HCT116 (cell line): ENCODE data around the gene DYNLT1. TPM values are rescaled to one million over a fixed set of nuclear protein-coding genes. Genes with fewer than 3 reads are reported as not detected.
A peak's percentile ranks its signal among the peaks of the same experiment; 100 is the strongest.

Source experiments
- ATAC-seq: fragments of 200-7000 bp; cut with Tn5 transposase; 2 replicates; pipeline ENCODE4 v1.9.1; 2020; ENCODE audit warnings: mild to moderate bottlenecking, moderate library complexity
- BruUV-seq: library from RNA; stranded (reverse); fragments of 400-500 nt; replicated peaks from 2 replicates; lab custom pipeline; 2021; lab: Mats Ljungman, UMichigan
- CTCF ChIA-PET: fragments of 300-600 bp; sonication (Branson Sonifier 250); formaldehyde crosslinking; loops from one replicate; lab custom pipeline; 2021; ENCODE audit warnings: antibody characterized with exemption; lab: Charles Lee
- POLR2A ChIA-PET: fragments of 300-600, 350-600 bp; sonication (Branson Sonifier 250); formaldehyde crosslinking; loops from one replicate; lab custom pipeline; 2021; ENCODE audit warnings: antibody characterized with exemption; lab: Charles Lee
- RAD21 ChIA-PET, 2 experiments: fragments of 300-600 bp; sonication (Branson Sonifier 250); formaldehyde crosslinking; loops; one replicate each; lab custom pipeline; 2023; ENCODE audit warnings: low total read pairs in 2 of 2; ENCODE audit not compliant: uncharacterized antibody in 2 of 2, unreplicated experiment in 2 of 2, low non-redundant PET in 1 of 2; lab: Charles Lee
- DNase-seq: peaks from one replicate; pipeline ENCODE4 v3.0.0-alpha.2; 2010; ENCODE audit warnings: low read depth, low spot score
- H2AFZ ChIP-seq: fragments of 200-600 bp; shearing (Covaris generic), sonication (generic); 2 replicates; pipeline ENCODE4 v1.6.1; 2017; ENCODE audit warnings: low read depth, mixed run types, mixed read lengths, antibody characterized with exemption, low read length; ENCODE audit not compliant: poor library complexity, severe bottlenecking
- H3K27ac ChIP-seq: 2 replicates; pipeline ENCODE4 v1.5.1; 2012; ENCODE audit warnings: low read depth, low read length
- H3K27me3 ChIP-seq: fragments of 200-600 bp; sonication (generic); 2 replicates; pipeline ENCODE4 v1.6.1; 2016; ENCODE audit warnings: mixed run types, low read length, mixed read lengths; ENCODE audit not compliant: insufficient read depth
- H3K36me3 ChIP-seq, 2 experiments: fragments of 200-500 bp in 1 of 2; fragments of 200-600 bp in 1 of 2; sonication (Bioruptor generic) in 1 of 2; sonication (generic) in 1 of 2; 2 replicates each; pipeline versions ENCODE4 v1.5.1 to v1.6.1; 2014 to 2016; ENCODE audit warnings: low read length in 2 of 2, inconsistent platforms in 1 of 2, mixed read lengths in 1 of 2, mixed run types in 1 of 2; ENCODE audit not compliant: insufficient read depth in 2 of 2, control insufficient read depth in 1 of 2
- H3K4me1 ChIP-seq, 2 experiments: fragments of 200-600 bp in 1 of 2; sonication (generic) in 1 of 2; 2 replicates each; pipeline versions ENCODE4 v1.5.1 to v1.6.1; 2012 to 2017; ENCODE audit warnings: low read length in 2 of 2, inconsistent platforms in 1 of 2, mild to moderate bottlenecking in 1 of 2, mixed read lengths in 1 of 2, mixed run types in 1 of 2, moderate library complexity in 1 of 2; ENCODE audit not compliant: insufficient read depth in 2 of 2, control insufficient read depth in 1 of 2
- H3K4me2 ChIP-seq: fragments of 200-600 bp; sonication (generic); 2 replicates; pipeline ENCODE4 v1.6.1; 2017; ENCODE audit warnings: mixed run types, low read length, mixed read lengths
- H3K4me3 ChIP-seq, 2 experiments: fragments of 200-600 bp in 1 of 2; sonication (generic) in 1 of 2; replicated peaks in 1 of 2; 2 replicates each; pipeline ENCODE4 v1.5.1; 2011 to 2016; ENCODE audit warnings: low read length in 2 of 2, control low read depth in 1 of 2, low read depth in 1 of 2, mild to moderate bottlenecking in 1 of 2, mixed read lengths in 1 of 2, mixed run types in 1 of 2
- H3K79me2 ChIP-seq: fragments of 200-600 bp; sonication (generic); 2 replicates; pipeline ENCODE4 v1.6.1; 2017; ENCODE audit warnings: mild to moderate bottlenecking, mixed run types, low read length, moderate library complexity, mixed read lengths; ENCODE audit not compliant: insufficient read depth
- H3K9ac ChIP-seq: fragments of 200-600 bp; sonication (generic); 2 replicates; pipeline ENCODE4 v1.6.1; 2016; ENCODE audit warnings: low read length, mixed read lengths
- H3K9me2 ChIP-seq: fragments of 200-600 bp; sonication (generic), shearing (Covaris generic); 2 replicates; pipeline ENCODE4 v1.6.1; 2017; ENCODE audit warnings: mixed run types, mild to moderate bottlenecking, moderate library complexity; ENCODE audit not compliant: insufficient read depth
- H3K9me3 ChIP-seq, 2 experiments: fragments of 200-500 bp in 1 of 2; fragments of 200-600 bp in 1 of 2; sonication (Bioruptor generic) in 1 of 2; sonication (generic) in 1 of 2; 2 replicates each; pipeline ENCODE4 v1.6.1; 2014 to 2017; ENCODE audit warnings: low read length in 2 of 2, mixed read lengths in 2 of 2, inconsistent platforms in 1 of 2, low read depth in 1 of 2, mild to moderate bottlenecking in 1 of 2, mixed run types in 1 of 2, moderate library complexity in 1 of 2; ENCODE audit not compliant: control insufficient read depth in 1 of 2, insufficient read depth in 1 of 2
- H4K20me1 ChIP-seq: fragments of 200-600 bp; sonication (generic), shearing (Covaris generic); 2 replicates; pipeline ENCODE4 v1.6.1; 2017; ENCODE audit warnings: mixed run types, mild to moderate bottlenecking, moderate library complexity; ENCODE audit not compliant: insufficient read depth
- ATF3 ChIP-seq: IDR thresholded peaks from 2 replicates; pipeline ENCODE4 v1.6.1; 2012
- EGR1 ChIP-seq: IDR thresholded peaks from 2 replicates; pipeline ENCODE4 v1.6.1; 2012; ENCODE audit warnings: low read depth
- EZH2 ChIP-seq: fragments of 200-600 bp; sonication (generic); IDR thresholded peaks from 2 replicates; pipeline ENCODE4 v1.6.1; 2017; ENCODE audit warnings: antibody characterized with exemption, mixed run types
- MAX ChIP-seq: IDR thresholded peaks from 2 replicates; pipeline ENCODE4 v1.6.1; 2012
- POLR2AphosphoS5 ChIP-seq: IDR thresholded peaks from 2 replicates; pipeline ENCODE4 v1.6.1; 2011; ENCODE audit warnings: mild to moderate bottlenecking, low read depth, low read length, moderate library complexity
- SIN3A ChIP-seq: IDR thresholded peaks from 2 replicates; pipeline ENCODE4 v1.6.1; 2012; ENCODE audit warnings: low read depth
- TCF7L2 ChIP-seq: IDR thresholded peaks from 2 replicates; pipeline ENCODE4 v1.7.0; 2011; ENCODE audit warnings: borderline replicate concordance, inconsistent platforms; ENCODE audit not compliant: insufficient read depth, insufficient read length; ENCODE audit errors: extremely low read depth
- YY1 ChIP-seq: IDR thresholded peaks from 2 replicates; pipeline ENCODE4 v1.6.1; 2011; ENCODE audit warnings: low read length, low read depth, moderate library complexity, mild to moderate bottlenecking; ENCODE audit not compliant: insufficient replicate concordance; ENCODE audit errors: extremely low read depth
- ZBTB33 ChIP-seq: IDR thresholded peaks from 2 replicates; pipeline ENCODE4 v1.6.1; 2011; ENCODE audit warnings: mild to moderate bottlenecking, low read length, moderate library complexity; ENCODE audit not compliant: insufficient replicate concordance; ENCODE audit errors: extremely low read depth
- intact Hi-C: fragments of 100-400 bp; cut with micrococcal nuclease; formaldehyde crosslinking; loops from 2 replicates; pipeline ENCODE4 v1.10.0; 2022
- total RNA-seq: library from RNA; stranded (reverse); gene quantifications from one replicate; pipeline ENCODE4 v1.2.1, GENCODE V29; 2021; ENCODE audit not compliant: unreplicated experiment

Gene DYNLT1
- total RNA-seq, 1 experiment from 2014 or later = 239 TPM

- no peak for DNase-seq
- Histone ChIP-seq H2AFZ (no peak overlapping the region), H3K9me2 (no peaks in the 10 kb centered on the region), H3K79me2 (peaks cover 49% of the 10 kb centered on the region), H3K4me3 (peak overlapping the region; percentile 89 to 91), H3K27me3 (no peaks in the 10 kb centered on the region), H3K27ac (peak overlapping the region; percentile 97), H3K36me3 (no peaks in the 10 kb centered on the region), H4K20me1 (no peaks in the 10 kb centered on the region), H3K4me1 (peaks cover 62 to 75% of the 10 kb centered on the region in 2 experiments), H3K4me2 (peak overlapping the region; percentile 89), H3K9ac (peak overlapping the region; percentile 97), H3K9me3 (no peaks in the 10 kb centered on the region)
- ChIA-PET RAD21 (interaction anchor here in 1 of 2 experiments (1.2 kb wide), 1 partner anchor 27 kb away, joined by 5 read pairs; no protein-coding TSS in a partner anchor), POLR2A (interaction anchor here (0.9 to 2.3 kb wide), 4 partner anchors 26 to 425 kb away, joined by 3 to 9 read pairs (median 3); no protein-coding TSS in a partner anchor), CTCF (interaction anchor here (2.3 to 3.4 kb wide), 3 partner anchors 27 to 72 kb away, joined by 7 to 12 read pairs (median 12); no protein-coding TSS in a partner anchor)
- TF ChIP-seq POLR2AphosphoS5 (peak; percentile 49; the same call in 1 of the 2 replicates), EZH2 (no peak)
- no peak; the same call in 1 of the 2 replicates for ATAC-seq
- no TSS peak for BruUV-seq
- intact Hi-C loops = loop anchor here (10.0 kb wide), 1 partner anchor 349 kb away; no protein-coding TSS in a partner anchor
Measured at GRCh38 chr6:158646023-158646910, 1.7 kb upstream of the DYNLT1 start.

GRCh38 chr6:158645064-158646022 lies 800 bp upstream of the DYNLT1 start:
- ChIA-PET POLR2A (interaction anchor here (0.6 to 2.3 kb wide), 7 partner anchors 27 to 424 kb away, joined by 3 to 9 read pairs (median 3); no protein-coding TSS in a partner anchor), CTCF (interaction anchor here (1.0 to 3.4 kb wide), 6 partner anchors 15 to 431 kb away, joined by 3 to 12 read pairs (median 8); no protein-coding TSS in a partner anchor), RAD21 (interaction anchor here in 1 of 2 experiments (1.1 to 1.2 kb wide), 2 partner anchors 27 to 45 kb away, joined by 4 to 5 read pairs; no protein-coding TSS in a partner anchor)
- BruUV-seq = TSS peak; percentile 86
- Histone ChIP-seq H3K4me1 (peaks cover 65 to 80% of the 10 kb centered on the region in 2 experiments), H3K4me3 (peak overlapping the region; percentile 89 to 91), H3K9me3 (no peaks in the 10 kb centered on the region), H3K9ac (peak overlapping the region; percentile 97), H3K9me2 (no peaks in the 10 kb centered on the region), H3K79me2 (peaks cover 58% of the 10 kb centered on the region), H2AFZ (no peak overlapping the region), H3K4me2 (peak overlapping the region; percentile 89), H3K27me3 (no peaks in the 10 kb centered on the region), H3K27ac (peak overlapping the region; percentile 97), H3K36me3 (peaks cover 0 to 4% of the 10 kb centered on the region in 2 experiments; a peak in 2 of 4 replicates), H4K20me1 (no peaks in the 10 kb centered on the region)
- ATAC-seq (no peak), DNase-seq (no peak)
- intact Hi-C loops = loop anchor here (10.0 kb wide), 1 partner anchor 349 kb away; no protein-coding TSS in a partner anchor
- TF ChIP-seq SIN3A (no peak), ZBTB33 (no peak), MAX (no peak), TCF7L2 (no peak), ATF3 (no peak), YY1 (no peak), EGR1 (no peak)
